ENCODE data around the gene IFNA4. TPM values are rescaled to one million over a fixed set of nuclear protein-coding genes. Genes with fewer than 3 reads are reported as not detected.

Gene IFNA4
- total RNA-seq, 1 donor from 2014 or later, result not detected

DNA sequence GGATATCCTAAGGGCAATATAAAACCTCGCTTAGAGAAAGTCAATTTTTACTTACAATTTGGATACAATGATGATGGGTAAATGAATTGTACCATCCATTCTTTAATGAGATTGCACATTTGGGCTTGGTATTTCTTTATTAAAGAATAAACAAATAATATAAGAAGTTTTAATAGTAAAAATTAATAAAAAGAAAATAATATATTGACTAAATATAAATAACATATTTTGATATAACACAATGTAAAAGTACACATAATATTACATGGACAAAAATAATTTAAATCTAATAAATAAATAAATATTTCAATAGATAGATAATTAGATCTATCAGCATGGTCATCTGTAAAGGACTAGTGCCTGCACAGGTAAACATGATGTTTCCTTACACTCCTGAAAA is 21.9 kb downstream of the IFNA4 start:
- TF ChIP-seq, protein P1, sequence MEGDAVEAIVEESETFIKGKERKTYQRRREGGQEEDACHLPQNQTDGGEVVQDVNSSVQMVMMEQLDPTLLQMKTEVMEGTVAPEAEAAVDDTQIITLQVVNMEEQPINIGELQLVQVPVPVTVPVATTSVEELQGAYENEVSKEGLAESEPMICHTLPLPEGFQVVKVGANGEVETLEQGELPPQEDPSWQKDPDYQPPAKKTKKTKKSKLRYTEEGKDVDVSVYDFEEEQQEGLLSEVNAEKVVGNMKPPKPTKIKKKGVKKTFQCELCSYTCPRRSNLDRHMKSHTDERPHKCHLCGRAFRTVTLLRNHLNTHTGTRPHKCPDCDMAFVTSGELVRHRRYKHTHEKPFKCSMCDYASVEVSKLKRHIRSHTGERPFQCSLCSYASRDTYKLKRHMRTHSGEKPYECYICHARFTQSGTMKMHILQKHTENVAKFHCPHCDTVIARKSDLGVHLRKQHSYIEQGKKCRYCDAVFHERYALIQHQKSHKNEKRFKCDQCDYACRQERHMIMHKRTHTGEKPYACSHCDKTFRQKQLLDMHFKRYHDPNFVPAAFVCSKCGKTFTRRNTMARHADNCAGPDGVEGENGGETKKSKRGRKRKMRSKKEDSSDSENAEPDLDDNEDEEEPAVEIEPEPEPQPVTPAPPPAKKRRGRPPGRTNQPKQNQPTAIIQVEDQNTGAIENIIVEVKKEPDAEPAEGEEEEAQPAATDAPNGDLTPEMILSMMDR (IDR thresholded peaks at IDR 0.05; ENCODE audit: unreplicated experiment), result no peak
- no peak for DNase-seq (ENCODE audit: low spot score, unreplicated experiment)
- H3K4me1 Mint-ChIP-seq (ENCODE audit: low read depth), result no peaks in the 10 kb centered on the region
- no peak overlapping the region for H3K4me3 Mint-ChIP-seq (ENCODE audit: low read depth)
- peaks cover 2% of the 10 kb centered on the region for H3K36me3 Mint-ChIP-seq (ENCODE audit: insufficient read depth)
- no peaks in the 10 kb centered on the region for H3K27me3 Mint-ChIP-seq
- peaks cover 15% of the 10 kb centered on the region for H3K9me3 Mint-ChIP-seq (ENCODE audit: low read depth)
- H3K27ac Mint-ChIP-seq, result no peak overlapping the region

GRCh38 chr9:21160178-21160577 is 27.2 kb downstream of the IFNA4 start:
- TF ChIP-seq, protein P1 (IDR thresholded peaks at IDR 0.05; ENCODE audit: unreplicated experiment), result no peak
- no peak for DNase-seq (ENCODE audit: low spot score, unreplicated experiment)
- Mint-ChIP-seq H3K4me3 (ENCODE audit: low read depth) (no peak overlapping the region), H3K27ac (no peak overlapping the region), H3K9me3 (ENCODE audit: low read depth) (peaks cover 21% of the 10 kb centered on the region), H3K27me3 (no peaks in the 10 kb centered on the region), H3K4me1 (ENCODE audit: low read depth) (peaks cover 2% of the 10 kb centered on the region), H3K36me3 (ENCODE audit: insufficient read depth) (peaks cover 2% of the 10 kb centered on the region)

DNA sequence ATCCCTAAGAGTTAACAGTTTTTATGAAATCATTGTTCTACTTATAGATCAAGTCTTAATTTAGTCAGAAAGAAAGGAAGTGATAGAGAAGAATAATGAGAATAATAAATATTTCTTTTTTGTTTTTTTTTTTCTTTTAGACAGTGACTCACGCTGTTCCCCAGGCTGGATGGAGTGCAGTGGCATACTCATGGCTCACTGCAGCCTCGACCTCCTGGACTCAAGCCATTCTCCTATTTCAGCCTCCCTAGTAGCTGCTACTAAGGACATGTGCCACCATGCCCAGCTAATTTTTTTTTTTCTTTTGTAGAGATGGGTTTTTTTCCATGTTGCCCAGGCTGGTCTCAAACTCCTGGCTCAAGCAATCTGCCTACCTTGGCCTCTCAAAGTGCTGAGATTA is 31.9 kb downstream of the IFNA4 start:
- no peak overlapping the region for H3K27ac Mint-ChIP-seq
- no peaks in the 10 kb centered on the region for H3K27me3 Mint-ChIP-seq
- H3K9me3 Mint-ChIP-seq (ENCODE audit: low read depth), result peaks cover 6% of the 10 kb centered on the region
- TF ChIP-seq, protein P1 (IDR thresholded peaks at IDR 0.05; ENCODE audit: unreplicated experiment), result no peak
- H3K4me1 Mint-ChIP-seq (ENCODE audit: low read depth), result peaks cover 3% of the 10 kb centered on the region
- H3K36me3 Mint-ChIP-seq (ENCODE audit: insufficient read depth), result no peaks in the 10 kb centered on the region
- H3K4me3 Mint-ChIP-seq (ENCODE audit: low read depth), result no peak overlapping the region
- no peak for DNase-seq (ENCODE audit: low spot score, unreplicated experiment)

- no peaks in the 10 kb centered on the region for H3K36me3 Mint-ChIP-seq (ENCODE audit: insufficient read depth)
These were observed 33.3 kb downstream of the IFNA4 start for GRCh38 chr9:21154018-21154608.

GRCh38 chr9:21153336-21154017 is 33.9 kb downstream of the IFNA4 start:
- H3K4me1 Mint-ChIP-seq (ENCODE audit: low read depth), result peaks cover 1% of the 10 kb centered on the region
- no peak for DNase-seq (ENCODE audit: low spot score, unreplicated experiment)
- no peaks in the 10 kb centered on the region for H3K36me3 Mint-ChIP-seq (ENCODE audit: insufficient read depth)
- no peak overlapping the region for H3K27ac Mint-ChIP-seq
- TF ChIP-seq, protein P1 (IDR thresholded peaks at IDR 0.05; ENCODE audit: unreplicated experiment), result no peak
- no peaks in the 10 kb centered on the region for H3K27me3 Mint-ChIP-seq
- peaks cover 1% of the 10 kb centered on the region for H3K9me3 Mint-ChIP-seq (ENCODE audit: low read depth)
- H3K4me3 Mint-ChIP-seq (ENCODE audit: low read depth), result no peak overlapping the region

More at GRCh38 chr9:21154018-21154608, 33.3 kb downstream of the IFNA4 start:
- TF ChIP-seq, protein P1 (IDR thresholded peaks at IDR 0.05; ENCODE audit: unreplicated experiment), result peak; percentile 27
- peaks cover 1% of the 10 kb centered on the region for H3K4me1 Mint-ChIP-seq (ENCODE audit: low read depth)
- no peaks in the 10 kb centered on the region for H3K9me3 Mint-ChIP-seq (ENCODE audit: low read depth)
- no peaks in the 10 kb centered on the region for H3K27me3 Mint-ChIP-seq
- no peak for DNase-seq (ENCODE audit: low spot score, unreplicated experiment)
- H3K27ac Mint-ChIP-seq, result no peak overlapping the region
- H3K4me3 Mint-ChIP-seq (ENCODE audit: low read depth), result no peak overlapping the region

All from progenitor cell of endocrine pancreas (in vitro differentiated cells).